ENCODE results near the gene CATSPERD. TPM values are rescaled to one million over a fixed set of nuclear protein-coding genes. Genes with fewer than 3 reads are reported as not detected.
"Not testable (repeated sequence)": the region's sequence is repeated elsewhere in the genome, so short reads cannot be mapped to it uniquely, and the experiment has no call there.

CATSPERD gene
- total RNA-seq, 1 donor from 2014 or later: 0.41 TPM

GRCh38 chr19:5700455-5701092 is 19.9 kb upstream of the CATSPERD start:
- Mint-ChIP-seq H3K36me3 (peaks cover 5% of the 10 kb centered on the region), H3K9me3 (no peaks in the 10 kb centered on the region), H3K4me3 (no peak overlapping the region), H3K4me1 (ENCODE audit: unreplicated experiment) (no peaks in the 10 kb centered on the region), H3K27me3 (no peaks in the 10 kb centered on the region), H3K27ac (no peak overlapping the region)
- no peak for TF ChIP-seq CTCF (conservative IDR thresholded peaks at IDR 0.05)
- no peak for DNase-seq (ENCODE audit: extremely low spot score, unreplicated experiment)

- H3K4me1 Mint-ChIP-seq (ENCODE audit: unreplicated experiment); H3K36me3 Mint-ChIP-seq: not testable (repeated sequence)
Measured at GRCh38 chr19:5702053-5702410, 18.4 kb upstream of the CATSPERD start.

GRCh38 chr19:5703819-5704818 is 16.3 kb upstream of the CATSPERD start:
- Mint-ChIP-seq H3K4me3 (no peak overlapping the region), H3K27me3 (no peaks in the 10 kb centered on the region), H3K36me3 (peaks cover 5% of the 10 kb centered on the region), H3K27ac (no peak overlapping the region), H3K9me3 (no peaks in the 10 kb centered on the region), H3K4me1 (ENCODE audit: unreplicated experiment) (no peaks in the 10 kb centered on the region)
- TF ChIP-seq CTCF (conservative IDR thresholded peaks at IDR 0.05): no peak
- DNase-seq (ENCODE audit: extremely low spot score, unreplicated experiment): no peak

More at GRCh38 chr19:5702053-5702410, 18.4 kb upstream of the CATSPERD start:
- H3K4me3 Mint-ChIP-seq; H3K9me3 Mint-ChIP-seq; H3K27ac Mint-ChIP-seq; H3K27me3 Mint-ChIP-seq; DNase-seq (ENCODE audit: extremely low spot score, unreplicated experiment): not testable (repeated sequence)

- DNase-seq (ENCODE audit: extremely low spot score, unreplicated experiment): no peak
- Mint-ChIP-seq H3K4me1 (ENCODE audit: unreplicated experiment) (no peaks in the 10 kb centered on the region), H3K27ac (no peak overlapping the region), H3K9me3 (no peaks in the 10 kb centered on the region), H3K4me3 (no peak overlapping the region), H3K27me3 (no peaks in the 10 kb centered on the region), H3K36me3 (peaks cover 5% of the 10 kb centered on the region)
- no peak for TF ChIP-seq CTCF (conservative IDR thresholded peaks at IDR 0.05)
Measured at GRCh38 chr19:5705552-5705951, 14.9 kb upstream of the CATSPERD start.

GRCh38 chr19:5706876-5707573 is 13.4 kb upstream of the CATSPERD start:
- H3K36me3 Mint-ChIP-seq: peaks cover 5% of the 10 kb centered on the region

More at GRCh38 chr19:5706876-5707573, 13.4 kb upstream of the CATSPERD start:
- H3K4me3 Mint-ChIP-seq: no peak overlapping the region
- no peaks in the 10 kb centered on the region for H3K4me1 Mint-ChIP-seq (ENCODE audit: unreplicated experiment)
- no peak for DNase-seq (ENCODE audit: extremely low spot score, unreplicated experiment)
- no peaks in the 10 kb centered on the region for H3K27me3 Mint-ChIP-seq
- no peak overlapping the region for H3K27ac Mint-ChIP-seq
- TF ChIP-seq CTCF (conservative IDR thresholded peaks at IDR 0.05): no peak
- H3K9me3 Mint-ChIP-seq: no peaks in the 10 kb centered on the region

Measured in type B pancreatic cell (in vitro differentiated cells).